ENCODE measurements around the gene BRAF.
A peak's percentile ranks its signal among the peaks of the same experiment; 100 is the strongest.
"Not testable (repeated sequence)": the region's sequence is repeated elsewhere in the genome, so short reads cannot be mapped to it uniquely, and the experiment has no call there.

The BRAF gene

DNA sequence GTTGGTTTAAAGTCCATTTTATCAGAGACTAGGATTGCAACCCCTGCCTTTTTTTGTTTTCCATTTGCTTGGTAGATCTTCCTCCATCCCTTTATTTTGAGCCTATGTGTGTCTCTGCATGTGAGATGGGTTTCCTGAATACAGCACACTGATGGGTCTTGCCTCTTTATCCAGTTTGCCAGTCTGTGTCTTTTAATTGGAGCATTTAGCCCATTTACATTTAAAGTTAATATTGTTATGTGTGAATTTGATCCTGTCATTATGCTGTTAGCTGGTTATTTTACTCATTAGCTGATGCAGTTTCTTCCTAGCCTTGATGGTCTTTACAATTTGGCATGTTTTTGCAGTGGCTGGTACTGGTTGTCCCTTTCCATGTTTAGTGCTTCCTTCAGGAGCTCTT lies 212.3 kb downstream of the BRAF start:
- DNase-seq (ENCODE audit: low read depth in 2 of 2): not testable (repeated sequence)

DNA sequence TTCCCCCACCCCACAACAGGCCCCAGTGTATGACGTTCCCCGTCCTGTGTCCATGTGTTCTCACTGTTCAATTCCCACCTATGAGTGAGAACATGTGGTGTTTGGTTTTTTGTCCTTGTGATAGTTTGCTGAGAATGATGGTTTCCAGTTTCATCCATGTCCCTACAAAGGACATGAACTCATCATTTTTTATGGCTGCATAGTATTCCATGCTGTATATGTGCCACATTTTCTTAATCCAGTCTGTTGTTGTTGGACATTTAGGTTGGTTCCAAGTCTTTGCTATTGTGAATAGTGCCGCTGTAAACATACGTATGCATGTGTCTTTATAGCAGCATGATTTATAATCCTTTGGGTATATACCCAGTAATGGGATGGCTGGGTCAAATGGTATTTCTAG lies 216.0 kb downstream of the BRAF start:
- DNase-seq (ENCODE audit: low read depth in 2 of 2): not testable (repeated sequence)

DNA sequence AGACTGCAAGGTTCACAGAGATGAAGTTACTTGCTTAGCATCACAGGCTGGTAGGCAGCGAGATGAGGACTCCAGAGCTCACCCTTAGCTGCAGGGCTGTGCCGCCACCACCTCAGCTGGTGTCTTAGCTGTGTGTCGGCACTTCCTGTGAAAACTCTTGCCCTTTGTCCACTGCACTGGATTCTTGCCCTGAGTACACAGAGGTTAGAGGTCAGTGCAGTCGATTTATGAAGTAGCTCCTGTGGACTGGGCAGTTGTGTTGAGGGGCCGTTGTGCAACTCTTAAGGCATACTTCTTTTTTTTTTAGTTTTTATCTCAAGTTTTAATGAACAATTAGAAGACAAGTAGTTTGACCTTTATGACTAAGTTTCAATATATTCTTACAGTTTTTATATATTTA lies 217.6 kb downstream of the BRAF start:
- no peak for DNase-seq (ENCODE audit: low read depth in 2 of 2)

DNA sequence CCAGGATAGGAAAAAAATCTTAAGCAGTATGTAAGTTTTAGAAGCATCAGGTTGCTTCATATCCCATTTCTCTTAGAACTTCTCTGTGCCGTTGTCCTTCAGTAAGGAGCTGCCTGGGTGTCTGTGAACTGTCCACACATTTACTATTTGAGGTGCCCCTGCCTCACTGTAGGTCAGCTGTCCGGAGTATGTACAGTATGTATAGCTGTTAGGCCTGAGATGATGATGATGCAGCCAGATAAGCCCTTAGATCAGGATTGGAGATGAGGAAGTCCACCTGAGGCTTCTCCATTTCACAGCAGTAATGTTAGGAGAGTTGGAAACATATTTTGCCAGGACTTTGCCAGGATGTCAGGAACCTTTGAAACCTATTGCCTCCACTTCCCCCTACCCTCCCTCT lies 220.5 kb downstream of the BRAF start:
- DNase-seq (ENCODE audit: low read depth in 2 of 2): no peak

DNA sequence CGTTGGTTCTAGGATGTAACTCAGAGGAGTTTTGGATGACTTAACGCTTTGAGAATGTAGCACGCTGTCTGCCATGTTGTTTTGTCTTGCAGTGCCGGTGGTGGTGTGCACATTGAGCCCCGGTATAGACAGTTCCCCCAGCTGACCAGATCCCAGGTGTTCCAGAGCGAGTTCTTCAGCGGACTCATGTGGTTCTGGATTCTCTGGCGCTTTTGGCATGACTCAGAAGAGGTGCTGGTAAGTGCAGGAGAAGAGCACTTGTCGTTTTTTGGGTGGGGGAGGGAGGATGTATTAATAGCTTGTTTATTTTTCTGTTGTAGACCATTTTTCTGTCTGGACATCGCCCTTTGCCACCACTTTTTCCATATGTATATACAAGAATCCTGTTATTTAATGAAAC lies 222.0 kb downstream of the BRAF start:
- DNase-seq (ENCODE audit: low read depth in 2 of 2): no peak

DNA sequence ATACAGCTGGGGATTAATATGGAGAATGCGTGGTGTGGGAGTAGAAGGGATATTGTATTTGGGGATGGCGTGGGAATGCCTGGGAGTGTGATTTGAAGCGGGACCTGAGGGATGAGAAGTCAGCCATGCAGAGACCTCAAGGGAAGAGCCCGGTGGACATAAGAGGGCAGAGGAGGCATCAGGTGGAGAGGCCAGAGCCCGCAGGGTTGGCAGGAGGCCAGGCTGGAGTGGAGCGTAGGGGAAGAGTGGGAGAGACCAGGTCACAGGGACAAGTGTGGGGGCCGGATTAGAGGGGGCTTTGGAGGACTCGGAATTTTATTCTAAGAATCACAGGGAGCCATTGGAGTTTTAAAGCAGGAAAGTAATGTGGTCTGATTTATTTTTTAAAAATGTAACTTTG lies 226.3 kb downstream of the BRAF start:
- no peak for DNase-seq (ENCODE audit: low read depth in 2 of 2)

DNA sequence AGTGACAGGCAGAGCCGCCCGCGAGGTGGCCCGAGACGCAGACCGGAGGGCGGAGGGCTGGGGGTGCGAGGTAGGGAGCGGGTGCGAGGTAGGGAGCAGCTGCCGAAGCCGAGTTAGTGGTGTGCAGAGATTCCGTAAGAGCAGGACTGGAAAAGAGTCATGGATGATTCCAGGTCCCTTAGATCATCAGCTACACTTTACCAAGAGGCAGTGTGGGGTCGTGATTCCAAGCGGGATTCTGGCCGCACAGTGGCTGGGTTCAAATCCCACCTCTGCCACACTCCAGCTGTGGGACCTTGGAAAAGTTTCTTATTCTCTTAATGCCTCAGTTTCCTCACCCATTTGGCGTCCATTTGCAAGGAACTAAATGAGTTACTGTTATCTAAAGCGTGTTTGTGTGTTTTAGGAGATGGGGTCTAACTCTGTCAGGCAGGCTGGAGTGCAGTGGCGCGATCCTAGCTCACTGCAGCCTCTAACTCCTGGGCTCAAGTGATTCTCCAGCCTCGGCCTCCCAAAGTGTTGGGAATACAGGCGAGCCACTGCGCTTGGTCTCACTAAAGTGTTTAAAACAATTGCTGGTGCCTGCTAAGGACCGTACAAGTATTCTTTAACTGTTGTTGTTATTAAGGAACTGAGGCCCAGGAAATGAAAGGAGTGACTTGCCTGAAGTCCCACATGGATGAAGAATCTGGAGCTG lies 227.1 kb downstream of the BRAF start:
- no peak for DNase-seq (ENCODE audit: low read depth in 2 of 2)

DNA sequence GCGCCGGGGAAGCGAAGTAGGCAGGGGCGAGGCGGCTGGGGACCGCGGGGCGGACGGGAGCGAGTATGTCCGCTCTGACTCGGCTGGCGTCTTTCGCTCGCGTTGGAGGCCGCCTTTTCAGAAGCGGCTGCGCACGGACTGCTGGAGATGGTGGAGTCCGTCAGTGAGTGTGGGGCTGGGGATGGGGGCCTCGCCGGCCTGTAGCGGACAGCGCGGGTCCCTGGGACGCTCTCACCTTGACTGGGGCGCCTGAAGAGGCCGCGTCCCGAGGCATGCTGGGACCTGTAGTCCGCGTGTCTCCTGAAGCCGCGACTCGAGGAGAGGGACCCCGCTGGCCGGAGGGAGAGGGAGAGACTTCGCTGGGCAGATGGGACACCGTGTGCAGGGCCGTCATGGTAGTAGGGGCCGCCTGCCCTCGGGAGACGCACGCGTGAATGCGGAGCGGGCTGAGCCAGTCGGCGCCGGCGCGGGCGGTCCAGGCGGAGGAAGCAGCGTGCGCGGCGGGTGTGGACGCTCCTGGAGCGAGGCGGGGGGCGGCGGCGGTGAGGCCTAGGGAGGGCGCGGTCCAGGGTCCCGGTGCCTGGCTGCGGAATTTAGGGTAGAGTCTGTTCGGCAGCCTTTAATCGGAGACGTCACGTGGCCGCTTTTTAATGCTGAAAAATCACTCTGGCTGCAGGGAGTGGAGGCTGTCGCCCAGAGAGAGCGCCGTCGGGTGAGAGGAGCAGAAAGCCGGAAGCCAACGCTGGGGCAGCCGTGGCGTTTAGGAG lies 227.9 kb downstream of the BRAF start, which contains the start of gene NDUFB2:
TSS of gene NDUFB2 (plus strand) at position 29 of the 767 bp plus-strand sequence. CDS start at position 66, 37 bp downstream.
- peak; percentile 20 to 52 for DNase-seq (ENCODE audit: low read depth in 2 of 2)

DNA sequence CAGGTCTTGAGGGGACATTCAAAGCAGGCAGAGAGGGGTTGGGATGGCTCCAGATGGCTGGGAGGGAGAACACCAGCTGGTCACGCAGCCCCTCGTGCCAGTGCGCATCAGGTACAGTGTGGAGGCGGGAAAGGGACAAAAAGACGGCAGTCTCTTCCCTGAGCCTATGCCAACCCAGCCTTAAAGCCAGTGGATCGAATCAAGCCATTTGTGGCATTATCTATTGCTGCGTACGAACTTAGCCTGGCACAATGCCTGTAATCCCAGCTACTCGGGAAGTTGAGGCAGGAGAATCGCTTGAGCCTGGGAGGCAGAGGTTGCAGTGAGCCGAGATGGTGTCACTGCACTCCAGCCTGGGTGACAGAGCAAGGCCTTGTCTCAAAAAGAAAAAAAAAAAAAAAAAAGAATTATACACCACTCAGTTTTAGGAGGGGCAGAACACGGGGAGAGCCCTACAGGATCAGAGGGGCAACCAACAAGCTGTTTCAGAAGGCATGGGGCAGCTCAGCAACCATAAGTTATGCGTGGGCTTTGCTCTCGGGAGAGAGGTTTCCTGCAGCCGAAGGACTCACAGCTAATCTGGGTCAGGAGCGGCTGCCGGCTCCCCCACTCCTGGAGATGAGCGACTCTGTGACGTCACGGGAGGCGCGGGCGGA lies 228.6 kb downstream of the BRAF start:
- peak; percentile 88 to 89 for DNase-seq (ENCODE audit: low read depth in 2 of 2)

DNA sequence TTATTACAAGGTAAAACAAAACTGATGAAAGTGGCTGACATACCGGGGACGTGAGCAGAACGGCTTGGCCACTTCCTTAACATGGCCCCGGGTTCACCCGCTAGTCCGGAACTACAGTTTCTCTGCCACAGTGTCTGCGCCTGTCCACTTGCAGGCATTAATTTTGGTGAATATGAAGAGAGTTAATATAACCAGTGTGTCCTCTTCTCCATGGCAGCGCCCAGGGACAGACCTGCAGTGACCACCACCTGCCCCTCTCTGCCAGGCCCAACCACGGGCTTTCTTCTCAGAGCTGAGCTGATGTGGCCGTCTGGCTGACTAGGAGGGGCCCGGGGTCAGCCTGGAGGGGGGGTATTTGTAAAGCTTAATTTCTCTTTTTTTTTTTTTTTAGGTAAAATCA lies 229.3 kb downstream of the BRAF start:
- DNase-seq (ENCODE audit: low read depth in 2 of 2): no peak

DNA sequence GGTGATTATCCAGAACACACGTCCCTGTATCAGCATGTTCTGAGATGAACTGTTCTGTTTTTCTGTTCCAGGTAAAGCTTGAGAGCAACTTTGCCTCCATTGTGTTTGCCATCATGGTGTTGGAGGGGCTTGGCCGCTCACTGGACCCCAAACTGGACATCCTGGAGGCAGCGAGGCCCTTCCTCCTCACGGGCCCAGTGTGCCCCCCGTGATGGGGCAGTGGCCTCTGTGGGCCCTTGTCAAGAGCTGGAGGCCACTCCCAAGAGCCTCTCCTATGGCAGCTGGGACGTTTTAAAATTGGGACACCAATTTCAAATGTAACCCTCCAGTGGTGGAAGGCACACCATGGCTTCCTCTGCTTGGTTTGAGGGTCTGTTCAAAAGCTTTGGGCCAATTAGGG lies 230.1 kb downstream of the BRAF start:
- DNase-seq (ENCODE audit: low read depth in 2 of 2): no peak

DNA sequence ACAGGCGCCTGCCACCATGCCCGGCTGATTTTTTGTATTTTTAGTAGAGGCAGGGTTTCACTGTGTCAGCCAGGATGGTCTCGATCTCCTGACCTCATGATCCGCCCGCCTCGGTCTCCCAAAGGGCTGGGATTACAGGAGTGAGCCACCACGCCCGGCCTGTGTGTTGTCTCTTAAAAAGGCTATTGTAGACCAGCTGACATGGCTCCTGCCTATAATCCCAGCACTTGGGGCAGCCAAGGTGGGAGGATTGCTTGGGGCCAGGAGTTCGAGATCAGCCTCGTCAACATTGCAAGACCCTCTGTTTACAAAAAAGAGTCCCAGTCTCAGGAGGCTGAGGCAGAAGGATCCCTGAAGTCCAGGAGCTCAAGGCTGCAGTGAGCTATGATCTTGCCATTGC lies 230.9 kb downstream of the BRAF start:
- DNase-seq (ENCODE audit: low read depth in 2 of 2): not testable (repeated sequence)

DNA sequence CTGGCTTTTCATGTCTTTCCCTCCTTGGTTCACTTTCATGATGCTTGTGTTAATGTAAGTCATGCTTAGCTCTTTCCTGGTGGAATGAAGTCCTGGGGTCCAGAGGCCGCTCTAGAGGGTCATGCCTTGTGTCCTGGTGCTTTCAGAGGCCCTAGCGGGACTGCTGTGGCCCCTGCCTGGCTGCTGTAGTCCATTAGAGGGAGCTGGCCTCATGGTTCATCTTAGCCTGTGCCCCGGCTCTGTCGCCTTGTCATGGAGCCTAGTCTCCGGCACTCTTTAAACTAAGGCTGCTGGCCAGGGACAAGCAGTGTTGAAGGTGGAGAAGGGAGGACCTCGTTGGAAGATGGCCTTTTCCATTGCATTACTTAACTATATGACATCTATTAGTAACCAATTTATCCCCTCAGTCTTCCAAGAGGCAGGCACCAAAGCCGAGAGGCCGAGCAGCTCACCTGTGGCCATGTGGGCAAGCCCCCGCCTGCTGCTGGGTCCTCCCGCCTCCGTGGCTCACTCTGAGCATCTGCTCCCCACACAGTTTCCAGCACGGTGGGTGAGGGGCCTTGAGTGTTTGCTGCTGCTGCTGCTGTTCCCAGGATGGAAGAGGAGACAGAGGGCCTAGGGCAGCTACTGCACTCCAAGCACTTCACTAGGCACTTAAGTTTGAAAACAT lies 233.2 kb downstream of the BRAF start:
- no peak for DNase-seq (ENCODE audit: low read depth in 2 of 2)

DNA sequence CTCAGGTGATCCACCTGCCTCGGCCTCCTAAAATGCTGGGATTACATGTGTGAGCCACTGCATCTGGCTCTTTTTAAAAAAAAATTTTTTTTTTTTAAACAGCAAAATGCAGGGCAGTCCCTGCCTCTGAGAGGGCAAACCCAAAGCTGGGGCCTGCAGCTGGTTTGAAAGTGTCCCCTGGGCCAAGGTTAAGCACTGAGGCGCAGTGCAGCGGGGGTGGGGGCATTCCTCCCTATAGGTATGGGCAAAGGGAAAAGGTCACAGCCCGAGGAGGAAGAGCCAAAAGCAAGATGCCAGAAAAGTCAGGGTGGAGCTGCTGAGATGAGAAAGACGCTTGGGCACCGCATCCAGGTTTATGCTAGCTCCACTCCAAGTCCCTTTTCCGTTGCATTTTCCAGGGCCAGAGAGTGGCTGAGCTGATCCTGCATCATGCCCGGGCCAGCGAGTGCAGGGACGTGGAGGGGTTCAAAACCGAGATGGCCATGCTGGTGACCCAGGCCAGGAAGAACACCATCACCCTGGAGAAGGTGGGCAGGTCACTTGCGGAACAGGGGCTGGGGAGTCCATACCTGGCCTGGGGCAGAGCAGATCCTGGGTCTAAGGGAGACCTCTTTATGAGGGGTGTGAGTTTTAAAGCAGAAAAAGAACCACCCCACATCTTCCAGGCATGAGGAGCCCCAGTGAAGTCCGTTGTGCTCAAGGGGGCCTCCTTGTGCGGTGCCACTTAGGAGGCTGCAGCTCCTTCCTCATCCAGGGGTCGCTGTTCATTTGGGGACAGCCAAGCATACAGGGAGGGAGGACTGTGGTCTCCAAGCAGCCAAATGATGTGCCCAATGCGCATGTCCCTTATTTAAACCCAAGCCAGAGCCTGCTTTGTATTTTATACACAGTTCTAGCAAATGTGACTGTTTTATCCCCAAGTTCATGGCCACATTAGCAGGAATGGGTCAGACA lies 235.3 kb downstream of the BRAF start:
- DNase-seq (ENCODE audit: low read depth in 2 of 2): no peak

DNA sequence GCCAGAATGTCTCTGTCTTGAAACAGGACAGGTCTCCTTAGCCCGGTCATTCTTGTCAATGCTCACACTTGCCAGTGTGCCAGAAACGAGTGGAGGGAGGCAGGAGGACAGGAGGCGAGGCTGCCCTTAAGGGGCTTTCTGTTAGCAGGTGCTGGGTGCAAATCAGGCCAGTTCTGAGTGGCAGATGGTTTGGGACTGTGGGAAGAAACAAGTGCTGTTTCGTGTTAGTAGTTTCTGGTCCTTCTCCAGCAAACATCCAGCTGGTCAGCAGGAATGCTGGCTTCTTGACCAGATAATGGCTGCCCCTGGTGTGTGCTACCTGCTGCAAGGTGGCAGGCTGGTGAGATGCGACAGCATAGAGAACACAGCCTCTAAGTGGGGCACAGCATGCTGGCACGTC lies 236.4 kb downstream of the BRAF start:
- no peak for DNase-seq (ENCODE audit: low read depth in 2 of 2)

DNA sequence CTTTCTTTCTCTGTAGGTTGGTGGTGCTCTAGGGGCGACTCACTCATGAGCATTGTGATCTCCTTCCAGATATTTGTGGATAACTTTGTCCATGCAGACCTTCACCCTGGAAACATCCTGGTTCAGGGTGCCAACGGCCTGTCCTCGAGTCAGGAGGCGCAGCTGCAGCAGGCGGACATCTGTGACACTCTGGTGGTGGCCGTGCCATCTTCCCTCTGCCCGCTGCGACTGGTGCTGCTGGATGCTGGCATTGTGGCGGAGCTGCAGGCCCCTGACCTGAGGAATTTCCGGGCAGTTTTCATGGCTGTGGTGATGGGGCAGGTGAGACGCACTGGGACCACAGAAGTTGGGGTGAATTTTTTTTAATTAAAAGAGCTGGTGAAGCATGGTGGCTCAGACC lies 237.8 kb downstream of the BRAF start:
- DNase-seq (ENCODE audit: low read depth in 2 of 2): no peak

DNA sequence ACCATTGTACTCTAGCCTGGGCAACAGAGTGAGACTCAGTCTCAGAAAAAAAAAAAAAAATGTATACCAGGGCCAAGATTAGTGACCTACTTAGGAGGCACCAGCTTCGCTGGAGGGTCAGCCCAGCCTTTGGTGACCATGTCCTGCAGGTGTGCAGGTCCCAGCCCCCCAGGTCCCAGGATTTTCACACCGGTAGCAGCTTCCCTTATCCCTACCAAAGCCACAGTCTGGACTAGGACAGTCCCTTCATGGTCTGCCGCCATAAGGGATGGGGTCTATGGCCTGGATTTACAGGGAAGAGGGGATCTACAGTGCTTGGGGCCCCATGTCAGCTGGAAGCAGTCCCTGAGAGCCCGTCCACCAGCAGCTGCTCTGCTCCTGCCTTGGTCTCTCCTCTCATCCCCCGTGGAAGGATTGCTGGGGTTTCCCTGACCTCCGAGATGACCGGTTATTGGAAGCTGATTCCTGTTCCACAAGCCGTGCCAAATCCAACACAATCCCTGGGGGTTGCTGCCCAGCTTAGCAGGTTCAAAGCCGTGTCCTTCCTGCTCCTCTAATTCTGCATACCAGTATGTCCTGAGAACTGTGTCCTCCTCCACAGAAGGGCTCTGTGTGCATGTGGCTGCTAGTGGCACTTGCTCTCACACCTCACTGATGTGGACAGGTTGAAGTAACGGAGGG lies 239.2 kb downstream of the BRAF start:
- no peak for DNase-seq (ENCODE audit: low read depth in 2 of 2)

DNA sequence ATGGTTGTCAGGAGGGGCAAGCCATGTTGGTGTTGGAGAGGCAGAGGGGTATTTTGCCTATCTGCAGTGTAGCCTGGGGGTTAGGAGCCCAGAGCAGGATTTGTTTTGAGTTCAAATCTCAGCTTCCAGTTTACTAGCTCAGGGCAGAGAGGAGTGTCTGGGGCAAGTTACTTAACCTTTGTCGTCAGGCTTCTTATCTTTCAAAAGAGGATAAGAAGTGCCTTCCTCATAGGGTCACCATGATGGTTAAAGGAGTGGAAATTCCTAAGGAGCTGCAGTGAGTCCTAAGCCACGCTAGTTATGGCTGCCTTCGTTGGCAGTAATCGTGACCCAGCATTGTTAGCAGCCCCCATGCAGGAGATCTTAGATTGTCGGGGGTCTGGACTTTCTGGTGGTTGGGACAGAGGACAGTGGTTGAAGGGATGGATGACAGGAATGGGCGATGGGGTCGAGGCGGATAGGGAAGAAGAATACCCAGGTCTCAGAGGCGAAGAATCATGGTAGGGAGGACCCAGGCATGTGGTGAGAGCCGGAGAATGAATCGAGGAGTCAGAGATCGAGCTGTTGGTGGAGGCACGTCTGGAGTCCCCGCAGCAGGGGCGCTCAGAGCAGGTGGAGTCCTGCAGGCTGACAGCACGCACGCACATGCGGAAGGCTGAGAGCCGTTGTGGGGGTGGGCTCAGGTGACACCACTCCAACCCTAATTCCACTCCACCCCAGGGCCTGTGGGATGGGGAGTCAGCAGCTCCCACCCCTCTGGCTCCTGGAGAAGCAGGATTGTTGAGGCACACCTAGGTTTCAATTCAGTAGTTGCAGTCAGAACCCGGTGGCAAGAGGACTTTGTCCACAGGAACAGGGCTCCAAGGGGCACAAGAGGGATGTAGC lies 240.4 kb downstream of the BRAF start:
- DNase-seq (ENCODE audit: low read depth in 2 of 2): no peak

DNA sequence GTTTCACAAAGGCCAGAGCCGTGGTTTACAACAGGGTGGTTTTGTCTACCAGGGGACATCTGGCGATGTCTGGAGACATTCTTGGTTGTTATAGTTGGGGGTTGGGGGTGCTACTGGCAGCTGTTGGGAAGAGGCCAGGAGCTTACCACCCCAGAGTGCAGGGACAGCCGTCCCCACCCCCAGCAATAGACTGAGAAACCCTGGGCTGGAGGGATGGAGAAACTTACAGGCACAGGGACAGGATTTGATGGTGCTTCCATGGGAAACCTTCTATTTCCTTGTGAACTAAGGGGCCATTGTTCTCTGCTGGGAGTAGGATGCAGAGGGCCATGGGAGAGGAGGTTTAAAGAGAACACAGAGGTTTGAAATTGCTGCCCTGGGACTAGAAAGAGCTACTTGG lies 241.1 kb downstream of the BRAF start:
- DNase-seq (ENCODE audit: low read depth in 2 of 2): no peak

DNA sequence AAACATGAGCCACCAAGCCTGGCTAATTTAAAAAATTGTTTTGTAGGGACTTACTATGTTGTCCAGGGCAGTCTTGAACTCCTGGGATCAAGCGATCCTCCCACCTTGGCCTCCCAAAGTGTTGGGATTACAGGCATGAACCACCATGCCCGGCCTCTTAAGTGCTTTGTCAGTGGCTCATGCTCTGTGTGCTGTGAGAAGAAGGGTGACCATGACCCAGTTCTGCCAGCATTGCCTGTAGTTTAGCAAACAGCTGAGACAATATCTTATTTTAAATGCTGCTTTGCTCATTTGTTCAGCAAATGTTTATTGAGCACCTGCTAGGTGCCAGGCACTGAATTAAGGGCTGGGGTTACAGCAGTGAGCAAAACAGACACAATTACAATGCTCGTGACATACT lies 243.0 kb downstream of the BRAF start:
- DNase-seq (ENCODE audit: low read depth in 2 of 2): no peak

All from activated CD8-positive, alpha-beta memory T cell treated with anti-CD3 and anti-CD28 coated beads for 4 hours (primary cell).